Cardiac septum (tissue), 1 donor: ENCODE results near the gene NANOS1. TPM values are rescaled to one million over a fixed set of nuclear protein-coding genes. Genes with fewer than 3 reads are reported as not detected.

ENCODE experiments used
- total RNA-seq: library from RNA; stranded (reverse); fragmentation: NEBNext Ultra II Directional; extraction: Animal tissue kit (Norgen Biotek cat#: 25700); gene quantifications from one replicate; pipeline ENCODE4 v1.2.1, GENCODE V29; 2021
- donor health status: DM: no; HTN: no; CAD: no.

The NANOS1 gene
- total RNA-seq, 1 donor from 2014 or later = 10.3 TPM

Other genes with a start within 250 kb of the NANOS1 start
- 133 TPM for gene EIF3A, start 51.1 kb downstream of the NANOS1 start, total RNA-seq
- 22.2 TPM for gene DENND10, start 74.4 kb downstream of the NANOS1 start, total RNA-seq
- 44.0 TPM for gene SFXN4, start 136.0 kb downstream of the NANOS1 start, total RNA-seq
- 220 TPM for gene PRDX3, start 149.1 kb downstream of the NANOS1 start, total RNA-seq
- 17.6 TPM for gene GRK5, start 177.9 kb downstream of the NANOS1 start, total RNA-seq